Transverse colon (tissue), 4 donors: ENCODE results near the gene SLC22A3. TPM values are rescaled to one million over a fixed set of nuclear protein-coding genes. Genes with fewer than 3 reads are reported as not detected.
"Not testable (repeated sequence)": the region's sequence is repeated elsewhere in the genome, so short reads cannot be mapped to it uniquely, and the experiment has no call there.

ENCODE experiments used
- DNase-seq: peaks from one replicate; pipeline ENCODE4 v3.0.0-alpha.2; 2019
- H3K27ac ChIP-seq, 4 donors: fragments of 200-600 bp; sonication (generic); 2 replicates each; pipeline ENCODE4 v1.5.1; 2016 to 2018; ENCODE audit warnings: inconsistent platforms in 4 of 4
- H3K27me3 ChIP-seq: fragments of 200-600 bp; sonication (generic); 2 replicates; pipeline ENCODE4 v1.5.1; 2017; ENCODE audit warnings: inconsistent platforms
- H3K36me3 ChIP-seq, 4 donors: fragments of 200-600 bp; sonication (generic); 2 replicates each; pipeline ENCODE4 v1.5.1; 2017 to 2019; ENCODE audit warnings: inconsistent platforms in 4 of 4
- H3K4me1 ChIP-seq, 4 donors: fragments of 200-600 bp; sonication (generic); 2 replicates each; pipeline ENCODE4 v1.5.1; 2017 to 2020; ENCODE audit warnings: inconsistent platforms in 4 of 4
- H3K4me3 ChIP-seq, 4 donors: fragments of 200-600 bp; sonication (generic); 1 replicate in 1 of 4; 2 replicates in 3 of 4; pipeline versions ENCODE4 v1.5.1 to v1.6.1; 2017 to 2019; ENCODE audit warnings: inconsistent platforms in 4 of 4
- H3K9me3 ChIP-seq, 2 donors: fragments of 200-600 bp; sonication (generic); 2 replicates each; pipeline ENCODE4 v1.5.1; 2017 to 2019; ENCODE audit warnings: inconsistent platforms in 2 of 2
- CTCF ChIP-seq, 5 experiments: fragments of 200-600 bp in 3 of 5; fragments of 450-650 bp in 2 of 5; sonication (generic) in 3 of 5; IDR thresholded peaks; 1 replicate in 2 of 5; 2 replicates in 3 of 5; pipeline ENCODE4 v1.5.1; 2016 to 2017; ENCODE audit warnings: antibody characterized with exemption in 5 of 5, inconsistent platforms in 3 of 5, mild to moderate bottlenecking in 2 of 5, moderate library complexity in 1 of 5
- EP300 ChIP-seq: sonication (generic); formaldehyde crosslinking; IDR thresholded peaks from one replicate; pipeline ENCODE4 v1.6.1; 2017; ENCODE audit warnings: antibody characterized with exemption, low read depth
- POLR2A ChIP-seq: fragments of 450-650 bp; IDR thresholded peaks from one replicate; pipeline ENCODE4 v1.6.1; 2016; ENCODE audit warnings: antibody characterized with exemption, mild to moderate bottlenecking, moderate library complexity
- POLR2AphosphoS5 ChIP-seq, 3 donors: sonication (generic); formaldehyde crosslinking; IDR thresholded peaks; one replicate each; pipeline ENCODE4 v1.6.1; 2016; ENCODE audit warnings: antibody characterized with exemption in 3 of 3
- WGBS, 2 donors: methylation state at CpG; one replicate each; pipeline ENCODE4 v1.1.5; 2018; ENCODE audit warnings: low coverage in 1 of 2; 5-methylcytosine and 5-hydroxymethylcytosine counted together
- in situ Hi-C, 4 donors: fragments of 200-750 bp; cut with MboI; loops; one replicate each; pipeline versions ENCODE4 v1.15.0 to v1.15.1; 2017; ENCODE audit warnings: low sequenced_read_pairs in 3 of 4, low pct_ligation_motif_present in 1 of 4, low pct_unique_long_range_greater_than_20kb in 1 of 4
- intact Hi-C: fragments of 100-400 bp; cut with DNase I; formaldehyde crosslinking; loops from one replicate; pipeline ENCODE4 v1.15.1; 2023; ENCODE audit warnings: low total_unique reads
- total RNA-seq, 4 donors: library from RNA; depleted of rRNA; stranded (reverse); fragments of >200 nt; gene quantifications; one replicate each; pipeline ENCODE4 v1.1.0, GENCODE V29; 2016

Gene SLC22A3
- total RNA-seq, result 10 to 100 TPM in 1 of 4 donors, 1 to 10 TPM in 3; 4.5 to 12.0 (median 6.9) TPM

- in situ Hi-C loops (no loop called here), intact Hi-C loops (loop anchor here (5.0 kb wide), 1 partner anchor 84 kb away; no protein-coding TSS in a partner anchor)
- DNase-seq, result peak; percentile 54
- Histone ChIP-seq H3K27ac (peak within 1 kb of the TSS; percentile 70 to 85 (median 79)), H3K36me3 (no peaks in the 10 kb centered on the region), H3K9me3 (no peaks in the 10 kb centered on the region), H3K4me3 (peak within 1 kb of the TSS; percentile 50 to 66 (median 57)), H3K27me3 (peaks cover 7% of the 10 kb centered on the region), H3K4me1 (peaks cover 0 to 14% (median 6%) of the 10 kb centered on the region in 4 donors)
- 14% methylated on average over 43 of the region's 105 CpGs; no CpG with 5 or more reads in 1 of the 2 donors for WGBS, 2 donors
- TF ChIP-seq CTCF (IDR thresholded peaks at IDR 0.05) (peak; percentile 13 to 58 (median 32)), EP300 (no peak), POLR2AphosphoS5 (IDR thresholded peaks at IDR 0.05) (peak in 1 of 3 donors; percentile 13), POLR2A (no peak)
Observed at GRCh38 chr6:160348223-160349019, at the start of gene SLC22A3. Gene SLC22A3, plus strand, starts transcription at chr6:160348378. Its CDS starts 42 bp downstream, at chr6:160348420.

- in situ Hi-C loops (no loop called here), intact Hi-C loops (no loop called here)
- peaks cover 0 to 10% (median 2%) of the 10 kb centered on the region in 4 donors for H3K4me1 ChIP-seq
- TF ChIP-seq CTCF (IDR thresholded peaks at IDR 0.05) (no peak), EP300 (no peak), POLR2AphosphoS5 (IDR thresholded peaks at IDR 0.05) (no peak), POLR2A (no peak)
- H3K27ac ChIP-seq, result peak overlapping the region; percentile 69 to 80 (median 78)
- H3K27me3 ChIP-seq, result no peaks in the 10 kb centered on the region
- DNase-seq, result no peak
- no peaks in the 10 kb centered on the region for H3K9me3 ChIP-seq
- WGBS, 2 donors, result 93 to 98% methylated on average over 8 to 11 of the region's 11 CpGs
- no peak overlapping the region for H3K4me3 ChIP-seq
- no peaks in the 10 kb centered on the region for H3K36me3 ChIP-seq
Observed at GRCh38 chr6:160299559-160299958, 48.6 kb upstream of the SLC22A3 start.

- no peaks in the 10 kb centered on the region for H3K36me3 ChIP-seq
- no peaks in the 10 kb centered on the region for H3K27me3 ChIP-seq
- H3K27ac ChIP-seq, result peak overlapping the region; percentile 69 to 80 (median 78)
- WGBS, 2 donors, result 17 to 47% methylated on average over 1 to 15 of the region's 15 CpGs
- no peaks in the 10 kb centered on the region for H3K9me3 ChIP-seq
- TF ChIP-seq POLR2A (peak; percentile 87), POLR2AphosphoS5 (IDR thresholded peaks at IDR 0.05) (peak; percentile 33 to 86 (median 80)), CTCF (IDR thresholded peaks at IDR 0.05) (peak in 1 of 5 experiments; percentile 17), EP300 (no peak)
- H3K4me1 ChIP-seq, result peaks cover 0 to 10% (median 2%) of the 10 kb centered on the region in 4 donors
- in situ Hi-C loops (no loop called here), intact Hi-C loops (no loop called here)
- peak; percentile 88 for DNase-seq
- peak overlapping the region in 1 of 4 donors; percentile 17 for H3K4me3 ChIP-seq
Observed at GRCh38 chr6:160300076-160300695, 48.0 kb upstream of the SLC22A3 start.

- intact Hi-C loops, result no loop called here
- H3K27me3 ChIP-seq, result no peaks in the 10 kb centered on the region
- 69% methylated on average over 4 of the region's 4 CpGs; no CpG with 5 or more reads in 1 of the 2 donors for WGBS, 2 donors
Observed at GRCh38 chr6:160301339-160301738, 46.8 kb upstream of the SLC22A3 start.

GRCh38 chr6:160302431-160303082 is 45.6 kb upstream of the SLC22A3 start:
- H3K9me3 ChIP-seq, in situ Hi-C loops, H3K4me3 ChIP-seq, H3K27me3 ChIP-seq, intact Hi-C loops, H3K36me3 ChIP-seq, DNase-seq, H3K27ac ChIP-seq: not testable (repeated sequence)
- peaks cover 0 to 14% (median 2%) of the 10 kb centered on the region in 4 donors for H3K4me1 ChIP-seq
- 90% methylated on average over 1 of the region's 2 CpGs for WGBS, 2 donors

More at GRCh38 chr6:160301339-160301738, 46.8 kb upstream of the SLC22A3 start:
- peak overlapping the region in 1 of 4 donors; percentile 78 for H3K27ac ChIP-seq
- peaks cover 0 to 14% (median 2%) of the 10 kb centered on the region in 4 donors for H3K4me1 ChIP-seq
- H3K4me3 ChIP-seq, result no peak overlapping the region
- no peak for DNase-seq
- in situ Hi-C loops, result no loop called here
- TF ChIP-seq POLR2A, result no peak
- TF ChIP-seq POLR2AphosphoS5 (IDR thresholded peaks at IDR 0.05), result no peak
- TF ChIP-seq CTCF (IDR thresholded peaks at IDR 0.05), result no peak
- no peak for TF ChIP-seq EP300
- no peaks in the 10 kb centered on the region for H3K9me3 ChIP-seq
- H3K36me3 ChIP-seq, result no peaks in the 10 kb centered on the region
